Esophagus squamous epithelium (tissue), 5 donors: ENCODE measurements around the gene PKP4. TPM values are rescaled to one million over a fixed set of nuclear protein-coding genes. Genes with fewer than 3 reads are reported as not detected.
"Not testable (repeated sequence)": the region's sequence is repeated elsewhere in the genome, so short reads cannot be mapped to it uniquely, and the experiment has no call there.

ENCODE experiments used
- DNase-seq: peaks from one replicate; lab custom pipeline; 2025; lab: John Stamatoyannopoulos, UW
- H3K27ac ChIP-seq, 4 donors: fragments of 200-600 bp; sonication (generic); one replicate each; pipeline ENCODE4 v1.5.1; 2016 to 2019; ENCODE audit warnings: mild to moderate bottlenecking in 1 of 4
- H3K27me3 ChIP-seq, 4 donors: fragments of 200-600 bp; sonication (generic); 1 replicate in 3 of 4; 2 replicates in 1 of 4; pipeline versions ENCODE4 v1.5.1 to v1.6.0; 2017 to 2021; ENCODE audit warnings: antibody characterized with exemption in 1 of 4
- H3K36me3 ChIP-seq, 3 donors: fragments of 200-600 bp; sonication (generic); one replicate each; pipeline ENCODE4 v1.5.1; 2016 to 2019
- H3K4me1 ChIP-seq, 3 donors: fragments of 200-600 bp; sonication (generic); one replicate each; pipeline ENCODE4 v1.5.1; 2017 to 2019
- H3K4me3 ChIP-seq, 4 donors: fragments of 200-600 bp; sonication (generic); 1 replicate in 3 of 4; 2 replicates in 1 of 4; pipeline ENCODE4 v1.5.1; 2016 to 2019; ENCODE audit warnings: mild to moderate bottlenecking in 2 of 4, moderate library complexity in 1 of 4
- H3K9me3 ChIP-seq, 3 donors: fragments of 200-600 bp; sonication (generic); one replicate each; pipeline ENCODE4 v1.5.1; 2016 to 2019
- POLR2A ChIP-seq, 4 donors: fragments of 450-650 bp; IDR thresholded peaks; one replicate each; pipeline ENCODE4 v1.6.1; 2017; ENCODE audit warnings: antibody characterized with exemption in 4 of 4, mild to moderate bottlenecking in 4 of 4, moderate library complexity in 3 of 4
- WGBS, 2 donors: methylation state at CpG; one replicate each; pipeline ENCODE4 v1.1.5; 2018; 5-methylcytosine and 5-hydroxymethylcytosine counted together
- intact Hi-C: fragments of 100-400 bp; cut with DNase I; formaldehyde crosslinking; loops from one replicate; pipeline ENCODE4 v1.15.0; 2022
- total RNA-seq, 4 donors: library from RNA; depleted of rRNA; stranded (reverse); fragments of >200 nt; gene quantifications; one replicate each; pipeline ENCODE4 v1.1.0, GENCODE V29; 2016
- TF ChIP-seq, protein P1 (sequence below), 6 experiments: fragments of 450-650 bp in 4 of 6; fragments of 200-600 bp in 2 of 6; sonication (generic) in 2 of 6; IDR thresholded peaks; one replicate each; pipeline ENCODE4 v1.5.1; 2016 to 2019; ENCODE audit warnings: antibody characterized with exemption in 6 of 6, mild to moderate bottlenecking in 4 of 6, moderate library complexity in 4 of 6
- donor health status: DM: yes; HTN: yes; CAD: no.

PKP4 gene
- total RNA-seq, 4 donors from 2014 or later: 36.3 to 77.1 (median 46.6) TPM

- 82 to 85% methylated on average over 4 to 6 of the region's 6 CpGs for WGBS, 2 donors
- TF ChIP-seq POLR2A (IDR thresholded peaks at IDR 0.05): no peak
- TF ChIP-seq, protein P1, sequence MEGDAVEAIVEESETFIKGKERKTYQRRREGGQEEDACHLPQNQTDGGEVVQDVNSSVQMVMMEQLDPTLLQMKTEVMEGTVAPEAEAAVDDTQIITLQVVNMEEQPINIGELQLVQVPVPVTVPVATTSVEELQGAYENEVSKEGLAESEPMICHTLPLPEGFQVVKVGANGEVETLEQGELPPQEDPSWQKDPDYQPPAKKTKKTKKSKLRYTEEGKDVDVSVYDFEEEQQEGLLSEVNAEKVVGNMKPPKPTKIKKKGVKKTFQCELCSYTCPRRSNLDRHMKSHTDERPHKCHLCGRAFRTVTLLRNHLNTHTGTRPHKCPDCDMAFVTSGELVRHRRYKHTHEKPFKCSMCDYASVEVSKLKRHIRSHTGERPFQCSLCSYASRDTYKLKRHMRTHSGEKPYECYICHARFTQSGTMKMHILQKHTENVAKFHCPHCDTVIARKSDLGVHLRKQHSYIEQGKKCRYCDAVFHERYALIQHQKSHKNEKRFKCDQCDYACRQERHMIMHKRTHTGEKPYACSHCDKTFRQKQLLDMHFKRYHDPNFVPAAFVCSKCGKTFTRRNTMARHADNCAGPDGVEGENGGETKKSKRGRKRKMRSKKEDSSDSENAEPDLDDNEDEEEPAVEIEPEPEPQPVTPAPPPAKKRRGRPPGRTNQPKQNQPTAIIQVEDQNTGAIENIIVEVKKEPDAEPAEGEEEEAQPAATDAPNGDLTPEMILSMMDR (IDR thresholded peaks at IDR 0.05): no peak
- H3K27me3 ChIP-seq: no peaks in the 10 kb centered on the region
- no peak for DNase-seq
- intact Hi-C loops: no loop called here
- no peaks in the 10 kb centered on the region for H3K9me3 ChIP-seq
- no peaks in the 10 kb centered on the region for H3K4me1 ChIP-seq
- H3K27ac ChIP-seq: no peak overlapping the region
- no peak overlapping the region for H3K4me3 ChIP-seq
- no peaks in the 10 kb centered on the region for H3K36me3 ChIP-seq
Observed at GRCh38 chr2:158699323-158699722, 242.6 kb downstream of the PKP4 start.

DNA sequence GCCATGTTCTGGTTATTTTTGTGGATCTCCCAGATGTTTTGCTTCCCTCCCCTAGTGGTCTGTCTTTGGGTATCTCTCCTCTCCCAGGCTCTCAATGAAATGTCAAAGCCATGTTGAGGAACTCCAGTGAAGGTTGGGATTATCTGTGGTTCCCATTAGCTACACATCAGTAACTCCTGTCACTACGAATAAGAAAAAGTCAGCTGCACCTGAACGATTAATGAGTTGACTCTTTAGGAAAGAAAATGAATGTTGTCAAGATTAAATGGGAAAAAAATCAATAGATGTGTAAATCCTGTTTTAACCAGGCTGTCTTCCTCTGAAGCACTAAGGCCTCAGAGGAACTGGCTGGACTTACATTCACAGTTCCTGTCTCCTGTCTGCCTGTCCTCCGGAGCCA is 244.3 kb downstream of the PKP4 start:
- 45 to 66% methylated on average over 3 of the region's 3 CpGs for WGBS, 2 donors
- DNase-seq: no peak
- no peak overlapping the region for H3K27ac ChIP-seq
- peaks cover 0 to 13% (median 6%) of the 10 kb centered on the region in 3 donors for H3K9me3 ChIP-seq
- no peaks in the 10 kb centered on the region for H3K27me3 ChIP-seq
- no peaks in the 10 kb centered on the region for H3K4me1 ChIP-seq
- no peak overlapping the region for H3K4me3 ChIP-seq
- H3K36me3 ChIP-seq: no peaks in the 10 kb centered on the region
- TF ChIP-seq, protein P1 (IDR thresholded peaks at IDR 0.05): no peak
- no peak for TF ChIP-seq POLR2A (IDR thresholded peaks at IDR 0.05)
- intact Hi-C loops: no loop called here

- no peaks in the 10 kb centered on the region for H3K4me1 ChIP-seq
- peaks cover 0 to 13% (median 6%) of the 10 kb centered on the region in 3 donors for H3K9me3 ChIP-seq
- no peaks in the 10 kb centered on the region for H3K27me3 ChIP-seq
- TF ChIP-seq, protein P1 (IDR thresholded peaks at IDR 0.05): no peak
- no peak for TF ChIP-seq POLR2A (IDR thresholded peaks at IDR 0.05)
- WGBS, 2 donors: 59 to 68% methylated on average over 4 of the region's 9 CpGs
- H3K27ac ChIP-seq: no peak overlapping the region
- intact Hi-C loops: no loop called here
- DNase-seq: no peak
- H3K4me3 ChIP-seq: no peak overlapping the region
- H3K36me3 ChIP-seq: no peaks in the 10 kb centered on the region
Observed at GRCh38 chr2:158702740-158703139, 246.0 kb downstream of the PKP4 start.

GRCh38 chr2:158704724-158705465 is 248.1 kb downstream of the PKP4 start:
- H3K27ac ChIP-seq, DNase-seq, H3K4me3 ChIP-seq, H3K4me1 ChIP-seq, intact Hi-C loops, H3K27me3 ChIP-seq, H3K36me3 ChIP-seq: not testable (repeated sequence)
- H3K9me3 ChIP-seq: peaks cover 0 to 13% (median 6%) of the 10 kb centered on the region in 3 donors
- 78 to 89% methylated on average over 8 of the region's 8 CpGs for WGBS, 2 donors

DNA sequence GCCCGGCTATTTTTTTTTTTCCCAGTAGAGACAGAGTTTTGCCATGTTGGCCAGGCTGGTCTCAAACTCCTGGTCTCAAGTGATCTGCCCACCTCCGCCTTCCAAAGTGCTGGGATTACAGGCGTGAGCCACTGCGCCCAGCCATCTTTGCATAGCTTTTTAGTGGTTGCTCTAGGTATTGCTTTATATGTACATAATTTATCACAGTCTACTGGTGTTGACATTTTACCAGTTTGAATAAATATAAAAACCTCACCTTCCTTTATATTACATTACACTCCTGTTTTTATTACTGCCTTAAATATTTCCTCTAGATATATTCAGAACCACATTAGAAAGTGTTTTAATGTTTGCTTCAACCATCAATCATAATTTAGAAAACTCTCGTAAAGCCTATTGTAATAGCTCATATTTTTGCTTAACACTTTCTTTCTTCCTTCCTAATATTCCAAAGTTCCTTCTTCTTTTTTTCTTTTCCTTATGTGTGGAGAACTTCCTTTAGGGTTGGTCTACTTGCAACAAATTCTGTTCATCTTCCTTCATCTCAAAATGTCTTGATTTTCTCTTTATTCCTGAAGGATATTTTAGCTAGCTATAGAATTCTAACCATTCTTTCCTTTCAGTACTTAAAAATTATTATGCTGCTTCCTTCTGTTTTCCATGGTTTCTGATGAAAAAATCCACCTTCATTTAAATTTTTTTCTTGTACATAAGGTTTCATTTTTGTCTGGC is 256.2 kb downstream of the PKP4 start:
- intact Hi-C loops: no loop called here
- TF ChIP-seq, protein P1 (IDR thresholded peaks at IDR 0.05): no peak
- no peak for TF ChIP-seq POLR2A (IDR thresholded peaks at IDR 0.05)
- no peak for DNase-seq

More for the DNA sequence above, 256.2 kb downstream of the PKP4 start:
- H3K27me3 ChIP-seq: no peaks in the 10 kb centered on the region
- WGBS, 2 donors: 90 to 93% methylated on average over 5 of the region's 5 CpGs
- H3K36me3 ChIP-seq: no peaks in the 10 kb centered on the region
- peaks cover 0 to 8% (median 4%) of the 10 kb centered on the region in 3 donors for H3K9me3 ChIP-seq
- H3K27ac ChIP-seq: no peak overlapping the region
- H3K4me3 ChIP-seq: no peak overlapping the region
- peaks cover 4 to 22% (median 6%) of the 10 kb centered on the region in 3 donors for H3K4me1 ChIP-seq
